Measurements from ENCODE around the gene NKX2-1. TPM values are rescaled to one million over a fixed set of nuclear protein-coding genes. Genes with fewer than 3 reads are reported as not detected.

Gene NKX2-1
- total RNA-seq, 1 experiment from 2014 or later = not detected

GRCh38 chr14:36498938-36499337 lies 21.1 kb downstream of the NKX2-1 start:
- ChIA-PET CTCF (no interaction called here), POLR2A (ENCODE audit: unreplicated experiment) (no interaction called here)
- Histone ChIP-seq H3K4me2 (ENCODE audit: low read length) (no peak overlapping the region), H3K4me3 (ENCODE audit: low read length) (no peak overlapping the region), H3K9ac (ENCODE audit: low read length) (no peak overlapping the region), H3K79me2 (ENCODE audit: low read length) (no peaks in the 10 kb centered on the region), H3K27ac (ENCODE audit: low read length) (no peak overlapping the region), H2AFZ (ENCODE audit: low read length) (no peak overlapping the region), H3K9me2 (replicated peaks; ENCODE audit: low read length) (no peaks in the 10 kb centered on the region), H3F3A (ENCODE audit: low read length, unreplicated experiment) (no peaks in the 10 kb centered on the region), H3K27me3 (ENCODE audit: low read length) (peaks cover 96% of the 10 kb centered on the region), H3K36me3 (ENCODE audit: low read depth, low read length) (no peaks in the 10 kb centered on the region), H3K4me1 (ENCODE audit: insufficient read depth, low read length) (no peaks in the 10 kb centered on the region), H4K20me1 (ENCODE audit: low read length) (no peaks in the 10 kb centered on the region), H3K9me3 (ENCODE audit: low read length) (no peaks in the 10 kb centered on the region)
- intact Hi-C loops (cut with micrococcal nuclease) = no loop called here
- DNase-seq = no peak
- TF ChIP-seq EZH2phosphoT487 (IDR thresholded peaks at IDR 0.05; ENCODE audit: borderline replicate concordance, low read length) = no peak
- TF ChIP-seq EZH2 (IDR thresholded peaks at IDR 0.05; ENCODE audit: low read length, unreplicated experiment) = no peak
- TF ChIP-seq CTCF (conservative IDR thresholded peaks at IDR 0.05; ENCODE audit: low read depth, low read length) = no peak
- no peak for ATAC-seq
- no TSS peak for BruUV-seq (replicated peaks)

DNA sequence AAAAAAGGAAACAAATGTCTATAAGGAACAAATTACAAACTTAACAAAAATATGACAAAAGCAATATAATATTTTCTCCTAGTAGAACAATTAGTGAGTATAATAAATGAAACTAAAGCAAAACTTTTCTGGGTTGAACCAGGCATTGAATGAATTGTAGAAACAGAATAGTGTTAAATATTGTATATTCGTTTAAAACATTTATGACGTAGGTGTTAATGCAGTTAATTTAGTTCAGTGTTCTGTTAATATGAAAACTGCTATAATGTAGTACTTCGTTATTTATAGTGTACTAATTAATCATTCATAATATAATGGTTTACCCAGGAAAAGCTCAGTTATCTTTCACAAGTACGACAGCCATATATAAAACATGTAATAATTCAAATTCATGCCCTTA lies 23.7 kb downstream of the NKX2-1 start:
- H3K27ac ChIP-seq (ENCODE audit: low read length) = no peak overlapping the region
- H3K9ac ChIP-seq (ENCODE audit: low read length) = no peak overlapping the region
- peaks cover 95% of the 10 kb centered on the region for H3K27me3 ChIP-seq (ENCODE audit: low read length)
- ATAC-seq (no peak), DNase-seq (no peak)
- no peak overlapping the region for H3K4me2 ChIP-seq (ENCODE audit: low read length)
- no peaks in the 10 kb centered on the region for H3K79me2 ChIP-seq (ENCODE audit: low read length)
- ChIA-PET POLR2A (ENCODE audit: unreplicated experiment) (no interaction called here), CTCF (interaction anchor here (0.7 kb wide), 1 partner anchor 23 kb away, joined by 6 read pairs; no protein-coding TSS in a partner anchor)
- H3K4me1 ChIP-seq (ENCODE audit: insufficient read depth, low read length) = no peaks in the 10 kb centered on the region
- H3F3A ChIP-seq (ENCODE audit: low read length, unreplicated experiment) = no peaks in the 10 kb centered on the region
- intact Hi-C loops (cut with micrococcal nuclease) = no loop called here
- H3K4me3 ChIP-seq (ENCODE audit: low read length) = no peak overlapping the region
- no peak overlapping the region for H2AFZ ChIP-seq (ENCODE audit: low read length)
- no peaks in the 10 kb centered on the region for H4K20me1 ChIP-seq (ENCODE audit: low read length)
- no peaks in the 10 kb centered on the region for H3K9me2 ChIP-seq (replicated peaks; ENCODE audit: low read length)
- H3K9me3 ChIP-seq (ENCODE audit: low read length) = no peaks in the 10 kb centered on the region
- no TSS peak for BruUV-seq (replicated peaks)
- H3K36me3 ChIP-seq (ENCODE audit: low read depth, low read length) = no peaks in the 10 kb centered on the region
- TF ChIP-seq EZH2phosphoT487 (IDR thresholded peaks at IDR 0.05; ENCODE audit: borderline replicate concordance, low read length) (no peak), EZH2 (IDR thresholded peaks at IDR 0.05; ENCODE audit: low read length, unreplicated experiment) (no peak), CTCF (conservative IDR thresholded peaks at IDR 0.05; ENCODE audit: low read depth, low read length) (no peak)

DNA sequence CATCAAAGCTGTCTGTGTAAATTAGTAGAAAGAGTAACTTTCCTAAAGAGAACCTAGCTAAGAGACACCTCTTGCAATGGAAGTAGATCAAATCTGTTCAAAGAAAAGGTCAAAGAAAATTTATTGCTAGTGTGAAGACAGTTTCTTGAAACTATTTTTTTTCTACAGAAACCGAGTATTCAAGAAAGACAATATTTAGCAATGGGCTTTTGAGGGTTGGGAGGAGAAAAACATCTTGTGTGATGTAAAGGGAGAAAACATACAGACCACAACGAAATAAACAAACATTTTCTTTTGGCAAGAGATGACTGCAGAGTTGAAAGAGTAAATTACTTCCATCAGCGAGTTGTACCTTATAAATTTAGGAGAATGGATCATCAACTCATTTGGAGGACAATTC lies 24.4 kb downstream of the NKX2-1 start:
- intact Hi-C loops (cut with micrococcal nuclease) = no loop called here
- ChIA-PET POLR2A (ENCODE audit: unreplicated experiment) (no interaction called here), CTCF (interaction anchor here (0.7 kb wide), 1 partner anchor 22 kb away, joined by 6 read pairs; no protein-coding TSS in a partner anchor)
- no peak overlapping the region for H3K4me3 ChIP-seq (ENCODE audit: low read length)
- H3K27ac ChIP-seq (ENCODE audit: low read length) = no peak overlapping the region
- H3F3A ChIP-seq (ENCODE audit: low read length, unreplicated experiment) = no peaks in the 10 kb centered on the region
- ATAC-seq = no peak
- H3K9me2 ChIP-seq (replicated peaks; ENCODE audit: low read length) = no peaks in the 10 kb centered on the region
- DNase-seq = no peak
- H2AFZ ChIP-seq (ENCODE audit: low read length) = no peak overlapping the region
- H3K4me2 ChIP-seq (ENCODE audit: low read length) = no peak overlapping the region
- no peaks in the 10 kb centered on the region for H4K20me1 ChIP-seq (ENCODE audit: low read length)
- H3K79me2 ChIP-seq (ENCODE audit: low read length) = no peaks in the 10 kb centered on the region
- no TSS peak for BruUV-seq (replicated peaks)
- TF ChIP-seq EZH2 (IDR thresholded peaks at IDR 0.05; ENCODE audit: low read length, unreplicated experiment) (no peak), EZH2phosphoT487 (IDR thresholded peaks at IDR 0.05; ENCODE audit: borderline replicate concordance, low read length) (no peak), CTCF (conservative IDR thresholded peaks at IDR 0.05; ENCODE audit: low read depth, low read length) (no peak)
- H3K36me3 ChIP-seq (ENCODE audit: low read depth, low read length) = no peaks in the 10 kb centered on the region
- no peaks in the 10 kb centered on the region for H3K4me1 ChIP-seq (ENCODE audit: insufficient read depth, low read length)
- peaks cover 95% of the 10 kb centered on the region for H3K27me3 ChIP-seq (ENCODE audit: low read length)
- H3K9ac ChIP-seq (ENCODE audit: low read length) = no peak overlapping the region
- H3K9me3 ChIP-seq (ENCODE audit: low read length) = no peaks in the 10 kb centered on the region

All from PC-3 (cell line).